HG03066 (cell line): Measurements from ENCODE around the gene IZUMO3.
"Not testable (repeated sequence)": the region's sequence is repeated elsewhere in the genome, so short reads cannot be mapped to it uniquely, and the experiment has no call there.

Experiments used
- ATAC-seq: cut with Tn5 transposase; IDR thresholded peaks from one replicate; pipeline ENCODE4 v1.9.1; 2021; ENCODE audit warnings: low read depth; ENCODE audit not compliant: unreplicated experiment

IZUMO3 gene

GRCh38 chr9:24545847-24546522 is at the start of gene IZUMO3:
Gene IZUMO3, minus strand, starts transcription at chr9:24545897. Its CDS starts 248 bp downstream, at chr9:24545649.
- no peak for ATAC-seq

GRCh38 chr9:24594234-24594850 is 48.6 kb upstream of the IZUMO3 start:
- no peak for ATAC-seq

GRCh38 chr9:24590432-24590831 is 44.7 kb upstream of the IZUMO3 start:
- no peak for ATAC-seq

GRCh38 chr9:24587883-24588282 is 42.2 kb upstream of the IZUMO3 start:
- no peak for ATAC-seq

- no peak for ATAC-seq
Measured at GRCh38 chr9:24582146-24583126, 36.7 kb upstream of the IZUMO3 start.

GRCh38 chr9:24580005-24580404 is 34.3 kb upstream of the IZUMO3 start:
- ATAC-seq = not testable (repeated sequence)

GRCh38 chr9:24572406-24572805 is 26.7 kb upstream of the IZUMO3 start:
- no peak for ATAC-seq

GRCh38 chr9:24561957-24562356 is 16.3 kb upstream of the IZUMO3 start:
- no peak for ATAC-seq

GRCh38 chr9:24553183-24553552 is 7.5 kb upstream of the IZUMO3 start:
- no peak for ATAC-seq

GRCh38 chr9:24552526-24553182 is 7.0 kb upstream of the IZUMO3 start:
- no peak for ATAC-seq

- ATAC-seq = no peak
Measured at GRCh38 chr9:24545285-24545684, 412 bp downstream of the IZUMO3 start.

- ATAC-seq = no peak
Measured at GRCh38 chr9:24518545-24518944, 27.2 kb downstream of the IZUMO3 start.

- no peak for ATAC-seq
Measured at GRCh38 chr9:24516463-24516862, 29.2 kb downstream of the IZUMO3 start.

GRCh38 chr9:24509850-24510249 is 35.8 kb downstream of the IZUMO3 start:
- no peak for ATAC-seq

- ATAC-seq = no peak
Measured at GRCh38 chr9:24504521-24504920, 41.2 kb downstream of the IZUMO3 start.

- ATAC-seq = no peak
Measured at GRCh38 chr9:24502206-24502937, 43.3 kb downstream of the IZUMO3 start.

- no peak for ATAC-seq
Measured at GRCh38 chr9:24500761-24501160, 44.9 kb downstream of the IZUMO3 start.

GRCh38 chr9:24498632-24499031 is 47.1 kb downstream of the IZUMO3 start:
- no peak for ATAC-seq

- no peak for ATAC-seq
Measured at GRCh38 chr9:24497671-24498070, 48.0 kb downstream of the IZUMO3 start.
